ENCODE results near the gene CFAP410. TPM values are rescaled to one million over a fixed set of nuclear protein-coding genes. Genes with fewer than 3 reads are reported as not detected.

CFAP410 gene
- polyA plus RNA-seq, 1 donor from 2014 or later = 36.5 TPM

- Histone ChIP-seq H3K36me3 (ENCODE audit: insufficient read depth, low read length) (no peaks in the 10 kb centered on the region), H3K27ac (ENCODE audit: low read length) (no peak overlapping the region), H3K4me2 (ENCODE audit: low read length) (no peak overlapping the region), H3K9me3 (ENCODE audit: low read length) (no peaks in the 10 kb centered on the region), H3K79me2 (replicated peaks; ENCODE audit: insufficient read depth, low read length) (no peaks in the 10 kb centered on the region), H3K9ac (ENCODE audit: low read length) (no peak overlapping the region), H3K9me2 (ENCODE audit: insufficient read depth, low read length) (no peaks in the 10 kb centered on the region), H4K20me1 (ENCODE audit: insufficient read depth) (no peaks in the 10 kb centered on the region), H3K4me3 (ENCODE audit: low read length) (no peak overlapping the region), H3K27me3 (ENCODE audit: insufficient read depth, low read depth, low read length) (no peaks in the 10 kb centered on the region), H2AFZ (ENCODE audit: low read depth, low read length) (no peak overlapping the region), H3F3A (ENCODE audit: insufficient read depth, low read length, poor library complexity, severe bottlenecking) (no peaks in the 10 kb centered on the region)
- TF ChIP-seq POLR2AphosphoS5 (IDR thresholded peaks at IDR 0.05) = no peak
- TF ChIP-seq MXI1 (conservative IDR thresholded peaks at IDR 0.05; ENCODE audit: poor library complexity, severe bottlenecking) = no peak
- TF ChIP-seq EP300 (conservative IDR thresholded peaks at IDR 0.05; ENCODE audit: poor library complexity, severe bottlenecking) = no peak
- no peak for TF ChIP-seq RAD21 (conservative IDR thresholded peaks at IDR 0.05)
- no peak for TF ChIP-seq REST (IDR thresholded peaks at IDR 0.05; ENCODE audit: borderline replicate concordance)
- no peak for TF ChIP-seq SMC3 (conservative IDR thresholded peaks at IDR 0.05; ENCODE audit: poor library complexity)
- no peak for TF ChIP-seq EZH2 (IDR thresholded peaks at IDR 0.05; ENCODE audit: borderline replicate concordance, insufficient read depth, low read length, poor library complexity, severe bottlenecking)
- TF ChIP-seq CTCF (IDR thresholded peaks at IDR 0.05; ENCODE audit: poor library complexity, severe bottlenecking) = no peak
- TF ChIP-seq TAF1 (IDR thresholded peaks at IDR 0.05; ENCODE audit: low read depth) = no peak
These were observed 36.6 kb upstream of the CFAP410 start for GRCh38 chr21:44375761-44376241.

- no peaks in the 10 kb centered on the region for H4K20me1 ChIP-seq (ENCODE audit: insufficient read depth)
- no peak overlapping the region for H2AFZ ChIP-seq (ENCODE audit: low read depth, low read length)
- H3K4me3 ChIP-seq (ENCODE audit: low read length) = no peak overlapping the region
- no peaks in the 10 kb centered on the region for H3K9me2 ChIP-seq (ENCODE audit: insufficient read depth, low read length)
- H3F3A ChIP-seq (ENCODE audit: insufficient read depth, low read length, poor library complexity, severe bottlenecking) = no peaks in the 10 kb centered on the region
- H3K9me3 ChIP-seq (ENCODE audit: low read length) = no peaks in the 10 kb centered on the region
- H3K27me3 ChIP-seq (ENCODE audit: insufficient read depth, low read depth, low read length) = no peaks in the 10 kb centered on the region
- no peak overlapping the region for H3K4me2 ChIP-seq (ENCODE audit: low read length)
- H3K27ac ChIP-seq (ENCODE audit: low read length) = no peak overlapping the region
- TF ChIP-seq TAF1 (IDR thresholded peaks at IDR 0.05; ENCODE audit: low read depth) = no peak
- TF ChIP-seq CTCF (IDR thresholded peaks at IDR 0.05; ENCODE audit: poor library complexity, severe bottlenecking) = no peak
- TF ChIP-seq EZH2 (IDR thresholded peaks at IDR 0.05; ENCODE audit: borderline replicate concordance, insufficient read depth, low read length, poor library complexity, severe bottlenecking) = no peak
- TF ChIP-seq RAD21 (conservative IDR thresholded peaks at IDR 0.05) = no peak
- H3K79me2 ChIP-seq (replicated peaks; ENCODE audit: insufficient read depth, low read length) = no peaks in the 10 kb centered on the region
- H3K36me3 ChIP-seq (ENCODE audit: insufficient read depth, low read length) = no peaks in the 10 kb centered on the region
- H3K9ac ChIP-seq (ENCODE audit: low read length) = no peak overlapping the region
These were observed 36.1 kb upstream of the CFAP410 start for GRCh38 chr21:44375281-44375651.

Data from neural cell (in vitro differentiated cells).